Measurements from ENCODE around the gene PDE9A.

PDE9A gene

DNA sequence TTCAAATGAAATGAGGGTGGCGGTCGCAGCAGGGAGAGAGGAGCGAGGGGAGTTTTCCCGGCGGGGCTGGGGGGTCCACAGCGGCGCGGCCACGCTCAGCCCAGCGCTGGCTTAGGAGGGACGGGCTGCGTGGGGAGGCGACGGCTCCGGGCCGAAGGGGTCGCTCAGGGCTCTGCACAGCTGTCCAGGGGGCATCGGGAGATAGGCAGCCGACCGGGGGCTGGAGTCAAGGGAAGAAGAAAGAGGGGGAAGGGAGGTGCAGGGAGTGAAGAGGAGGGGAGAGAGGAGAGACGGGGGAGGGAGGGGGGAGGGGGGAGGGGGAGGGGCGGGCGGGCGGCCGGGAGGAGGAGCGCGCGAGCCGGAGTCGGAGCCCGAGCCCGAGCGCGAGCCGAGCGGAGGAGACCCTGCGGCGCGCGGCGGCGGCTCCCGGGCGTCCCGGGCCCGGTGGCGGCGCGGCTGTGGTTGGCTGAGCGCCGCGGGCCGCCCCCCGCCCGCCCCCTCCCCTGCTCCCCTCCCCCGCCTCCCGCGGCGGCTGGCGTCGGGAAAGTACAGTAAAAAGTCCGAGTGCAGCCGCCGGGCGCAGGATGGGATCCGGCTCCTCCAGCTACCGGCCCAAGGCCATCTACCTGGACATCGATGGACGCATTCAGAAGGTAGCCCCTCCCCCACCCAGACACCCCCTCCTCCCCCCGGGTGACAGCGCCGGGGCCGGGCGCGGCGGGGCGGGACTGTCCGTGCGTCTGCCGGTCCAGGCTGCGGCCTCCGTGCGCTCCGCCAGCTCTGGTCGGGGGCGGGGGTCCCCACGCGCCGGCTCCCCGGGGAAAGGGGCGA is at the start of gene PDE9A:
PDE9A (plus strand) TSS at position 391 of the 831 bp plus-strand sequence; CDS start at position 585, 194 bp downstream.
- H3K27me3 Mint-ChIP-seq (ENCODE audit: low read depth, poor library complexity), result peaks cover 13% of the 10 kb centered on the region
- H3K4me1 Mint-ChIP-seq, result peaks cover 54% of the 10 kb centered on the region
- H3K4me3 Mint-ChIP-seq, result peak within 1 kb of the TSS; percentile 87
- DNase-seq, result peak; percentile 73
- H3K36me3 Mint-ChIP-seq (ENCODE audit: low read depth), result no peaks in the 10 kb centered on the region
- H3K9me3 Mint-ChIP-seq, result no peaks in the 10 kb centered on the region
- TF ChIP-seq, protein P1, sequence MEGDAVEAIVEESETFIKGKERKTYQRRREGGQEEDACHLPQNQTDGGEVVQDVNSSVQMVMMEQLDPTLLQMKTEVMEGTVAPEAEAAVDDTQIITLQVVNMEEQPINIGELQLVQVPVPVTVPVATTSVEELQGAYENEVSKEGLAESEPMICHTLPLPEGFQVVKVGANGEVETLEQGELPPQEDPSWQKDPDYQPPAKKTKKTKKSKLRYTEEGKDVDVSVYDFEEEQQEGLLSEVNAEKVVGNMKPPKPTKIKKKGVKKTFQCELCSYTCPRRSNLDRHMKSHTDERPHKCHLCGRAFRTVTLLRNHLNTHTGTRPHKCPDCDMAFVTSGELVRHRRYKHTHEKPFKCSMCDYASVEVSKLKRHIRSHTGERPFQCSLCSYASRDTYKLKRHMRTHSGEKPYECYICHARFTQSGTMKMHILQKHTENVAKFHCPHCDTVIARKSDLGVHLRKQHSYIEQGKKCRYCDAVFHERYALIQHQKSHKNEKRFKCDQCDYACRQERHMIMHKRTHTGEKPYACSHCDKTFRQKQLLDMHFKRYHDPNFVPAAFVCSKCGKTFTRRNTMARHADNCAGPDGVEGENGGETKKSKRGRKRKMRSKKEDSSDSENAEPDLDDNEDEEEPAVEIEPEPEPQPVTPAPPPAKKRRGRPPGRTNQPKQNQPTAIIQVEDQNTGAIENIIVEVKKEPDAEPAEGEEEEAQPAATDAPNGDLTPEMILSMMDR (IDR thresholded peaks at IDR 0.05), result no peak
- H3K27ac Mint-ChIP-seq, result peak within 1 kb of the TSS; percentile 42

DNA sequence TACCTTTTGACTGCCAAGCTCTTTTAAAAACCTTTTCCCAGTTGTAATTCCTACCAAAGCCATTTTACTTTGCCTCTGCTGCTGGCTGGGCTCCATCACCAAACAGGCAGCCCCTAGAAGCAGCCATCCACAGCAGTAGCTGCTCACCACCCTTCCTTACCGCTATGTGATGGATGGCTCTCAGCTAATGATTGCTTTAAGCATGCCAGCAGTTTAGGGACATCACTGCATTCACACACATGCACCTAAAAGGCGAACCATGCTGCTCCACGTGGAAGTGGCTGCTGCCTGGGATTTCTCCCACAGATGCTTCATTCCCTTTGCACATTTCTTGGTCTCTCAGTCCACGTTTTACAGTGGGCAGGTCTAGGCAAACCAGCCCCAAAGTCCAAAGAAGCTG is 46.3 kb upstream of the PDE9A start:
- H3K27me3 Mint-ChIP-seq (ENCODE audit: low read depth, poor library complexity), result peaks cover 3% of the 10 kb centered on the region
- H3K36me3 Mint-ChIP-seq (ENCODE audit: low read depth), result no peaks in the 10 kb centered on the region
- DNase-seq, result no peak
- no peak overlapping the region for H3K4me3 Mint-ChIP-seq
- peaks cover 11% of the 10 kb centered on the region for H3K4me1 Mint-ChIP-seq
- peaks cover 28% of the 10 kb centered on the region for H3K9me3 Mint-ChIP-seq
- H3K27ac Mint-ChIP-seq, result no peak overlapping the region
- TF ChIP-seq, protein P1 (IDR thresholded peaks at IDR 0.05), result no peak

DNA sequence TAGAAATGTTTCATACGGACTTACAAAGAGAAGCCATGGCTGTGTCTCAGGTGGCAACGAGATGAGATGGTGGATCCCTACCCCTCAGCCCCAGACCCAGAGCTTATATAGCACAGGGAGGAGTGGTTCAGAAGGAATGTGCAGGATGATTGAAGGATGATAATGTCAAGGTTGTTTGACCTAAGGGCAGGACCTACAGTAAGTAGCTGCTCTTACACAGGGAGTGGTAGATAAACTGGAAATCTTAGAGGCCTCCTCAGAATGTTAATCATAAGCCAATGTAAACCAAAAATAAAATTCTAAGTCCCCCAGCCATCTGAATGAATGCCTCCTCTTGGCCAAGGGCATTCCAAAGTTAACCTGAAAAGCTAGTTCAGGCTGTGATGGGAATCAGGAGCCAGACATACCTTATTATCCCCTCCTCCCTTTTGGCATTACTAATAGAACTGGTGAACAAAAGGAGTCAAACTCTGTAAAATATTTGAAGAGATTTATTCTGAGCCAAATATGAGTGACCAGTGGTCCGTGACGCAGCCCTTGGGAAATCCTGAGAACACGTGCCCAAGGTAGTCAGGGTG is 45.8 kb upstream of the PDE9A start:
- TF ChIP-seq, protein P1 (IDR thresholded peaks at IDR 0.05), result no peak
- Mint-ChIP-seq H3K27ac (no peak overlapping the region), H3K4me3 (no peak overlapping the region), H3K27me3 (ENCODE audit: low read depth, poor library complexity) (peaks cover 3% of the 10 kb centered on the region), H3K4me1 (peaks cover 10% of the 10 kb centered on the region), H3K36me3 (ENCODE audit: low read depth) (no peaks in the 10 kb centered on the region), H3K9me3 (peaks cover 33% of the 10 kb centered on the region)
- no peak for DNase-seq

DNA sequence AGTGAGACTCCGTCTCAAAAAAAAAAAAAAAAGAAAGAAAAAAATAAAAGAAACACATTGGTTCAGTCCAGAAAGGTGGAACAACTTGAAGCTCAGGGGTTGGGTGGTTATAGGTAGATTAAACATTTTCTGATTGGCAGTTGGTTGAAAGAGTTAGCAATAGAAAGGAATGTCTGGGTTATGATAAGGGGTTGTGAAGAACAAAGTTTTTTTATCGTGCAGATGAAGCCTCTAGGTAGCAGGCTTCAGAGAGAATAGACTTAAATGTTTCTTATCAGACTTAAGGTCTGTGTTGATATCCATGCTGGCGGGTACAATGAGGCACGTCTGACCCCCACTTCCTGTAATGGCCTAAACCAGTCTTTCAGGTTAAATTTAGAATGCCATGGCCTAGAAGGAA is 45.0 kb upstream of the PDE9A start:
- no peak for DNase-seq
- Mint-ChIP-seq H3K4me1 (peaks cover 5% of the 10 kb centered on the region), H3K27me3 (ENCODE audit: low read depth, poor library complexity) (peaks cover 7% of the 10 kb centered on the region), H3K36me3 (ENCODE audit: low read depth) (no peaks in the 10 kb centered on the region), H3K4me3 (no peak overlapping the region), H3K27ac (no peak overlapping the region), H3K9me3 (peaks cover 39% of the 10 kb centered on the region)
- TF ChIP-seq, protein P1 (IDR thresholded peaks at IDR 0.05), result no peak

DNA sequence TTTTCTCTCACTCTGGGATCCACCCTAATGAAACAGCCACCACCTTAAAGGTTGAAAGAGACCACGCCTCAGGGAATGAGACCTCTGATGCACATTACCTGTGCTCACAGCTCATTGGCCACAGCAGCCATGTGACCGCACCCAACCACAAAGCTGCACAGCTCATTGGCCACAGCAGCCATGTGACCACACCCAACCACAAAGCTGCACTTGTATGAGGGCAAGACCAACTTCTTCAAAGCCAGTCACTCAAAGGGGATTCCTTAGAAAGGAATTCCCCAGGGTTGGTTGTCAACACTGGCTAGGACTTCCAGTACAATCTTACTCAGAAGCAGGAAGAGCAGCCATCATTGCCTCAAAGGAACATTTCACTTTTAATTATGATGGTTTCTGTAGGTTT is 43.6 kb upstream of the PDE9A start:
- peaks cover 7% of the 10 kb centered on the region for H3K27me3 Mint-ChIP-seq (ENCODE audit: low read depth, poor library complexity)
- no peak overlapping the region for H3K4me3 Mint-ChIP-seq
- no peaks in the 10 kb centered on the region for H3K4me1 Mint-ChIP-seq
- DNase-seq, result no peak
- H3K9me3 Mint-ChIP-seq, result peaks cover 36% of the 10 kb centered on the region
- H3K36me3 Mint-ChIP-seq (ENCODE audit: low read depth), result no peaks in the 10 kb centered on the region
- TF ChIP-seq, protein P1 (IDR thresholded peaks at IDR 0.05), result no peak
- no peak overlapping the region for H3K27ac Mint-ChIP-seq

Data from nephron progenitor cell (in vitro differentiated cells).